ENCODE measurements around the gene MAPK9. TPM values are rescaled to one million over a fixed set of nuclear protein-coding genes. Genes with fewer than 3 reads are reported as not detected.

The MAPK9 gene
- total RNA-seq, 1 donor from 2014 or later: 30.3 TPM

GRCh38 chr5:180338001-180338707, 46.3 kb upstream of the MAPK9 start:
- DNase-seq (no peak), ATAC-seq (ENCODE audit: low read depth) (no peak)
- no peak for TF ChIP-seq CTCF (IDR thresholded peaks at IDR 0.05)
- Mint-ChIP-seq H3K27me3 (peaks cover 21% of the 10 kb centered on the region), H3K4me3 (no peak overlapping the region), H3K36me3 (ENCODE audit: low read depth) (no peaks in the 10 kb centered on the region), H3K27ac (no peak overlapping the region), H3K9me3 (no peaks in the 10 kb centered on the region), H3K4me1 (no peaks in the 10 kb centered on the region)
- intact Hi-C loops (cut with micrococcal nuclease): no loop called here
- ChIA-PET POLR2A (no interaction called here), CTCF (interaction anchor here (1.2 kb wide), 1 partner anchor 9 kb away, joined by 6 read pairs; no protein-coding TSS in a partner anchor)

GRCh38 chr5:180336234-180337020, 44.5 kb upstream of the MAPK9 start:
- no peaks in the 10 kb centered on the region for H3K9me3 Mint-ChIP-seq
- no peaks in the 10 kb centered on the region for H3K4me1 Mint-ChIP-seq
- H3K27me3 Mint-ChIP-seq: peaks cover 24% of the 10 kb centered on the region
- H3K36me3 Mint-ChIP-seq (ENCODE audit: low read depth): no peaks in the 10 kb centered on the region
- POLR2A ChIA-PET: no interaction called here
- H3K4me3 Mint-ChIP-seq: no peak overlapping the region
- no peak overlapping the region for H3K27ac Mint-ChIP-seq
- TF ChIP-seq CTCF (IDR thresholded peaks at IDR 0.05): no peak
- no peak for ATAC-seq (ENCODE audit: low read depth)
- intact Hi-C loops (cut with micrococcal nuclease): no loop called here
- DNase-seq: no peak
- CTCF ChIA-PET: no interaction called here

- intact Hi-C loops (cut with micrococcal nuclease): no loop called here
- no peaks in the 10 kb centered on the region for H3K9me3 Mint-ChIP-seq
- no peak overlapping the region for H3K4me3 Mint-ChIP-seq
- no peak for ATAC-seq (ENCODE audit: low read depth)
- TF ChIP-seq CTCF (IDR thresholded peaks at IDR 0.05): no peak
- ChIA-PET POLR2A (no interaction called here), CTCF (no interaction called here)
- no peaks in the 10 kb centered on the region for H3K4me1 Mint-ChIP-seq
- DNase-seq: no peak
- H3K27ac Mint-ChIP-seq: no peak overlapping the region
- H3K27me3 Mint-ChIP-seq: peaks cover 27% of the 10 kb centered on the region
- no peaks in the 10 kb centered on the region for H3K36me3 Mint-ChIP-seq (ENCODE audit: low read depth)
Measured at GRCh38 chr5:180335614-180336233, 43.8 kb upstream of the MAPK9 start.

- DNase-seq: no peak
- Mint-ChIP-seq H3K9me3 (no peaks in the 10 kb centered on the region), H3K36me3 (ENCODE audit: low read depth) (no peaks in the 10 kb centered on the region), H3K4me3 (no peak overlapping the region), H3K27me3 (peaks cover 28% of the 10 kb centered on the region), H3K4me1 (no peaks in the 10 kb centered on the region), H3K27ac (no peak overlapping the region)
- POLR2A ChIA-PET: no interaction called here
- ATAC-seq (ENCODE audit: low read depth): no peak
- intact Hi-C loops (cut with micrococcal nuclease): no loop called here
- CTCF ChIA-PET: interaction anchor here (0.7 kb wide), 1 partner anchor 19 kb away, joined by 3 read pairs; no protein-coding TSS in a partner anchor
- TF ChIP-seq CTCF (IDR thresholded peaks at IDR 0.05): no peak
Measured at GRCh38 chr5:180334751-180335613, 43.1 kb upstream of the MAPK9 start.

Measured in activated B cell treated with CpG ODN at 0.5 μM for 24 hours (primary cell).